Chondrocyte (in vitro differentiated cells): ENCODE measurements around the gene ATAD3B. TPM values are rescaled to one million over a fixed set of nuclear protein-coding genes. Genes with fewer than 3 reads are reported as not detected.

Source experiments
- DNase-seq: peaks from one replicate; pipeline ENCODE4 v3.0.0; 2021; ENCODE audit warnings: mixed read lengths, low spot score
- H3K27ac Mint-ChIP-seq: one replicate; pipeline ENCODE4 v1.8.0; 2021; ENCODE audit warnings: mild to moderate bottlenecking, moderate library complexity, mixed read lengths; ENCODE audit not compliant: unreplicated experiment
- H3K27me3 Mint-ChIP-seq: 2 replicates; pipeline ENCODE4 v1.8.0; 2021; ENCODE audit warnings: low read depth, mixed read lengths
- H3K36me3 Mint-ChIP-seq: 2 replicates; pipeline ENCODE4 v1.8.0; 2021; ENCODE audit warnings: low read depth, mixed read lengths
- H3K4me1 Mint-ChIP-seq: 2 replicates; pipeline ENCODE4 v1.8.0; 2021; ENCODE audit warnings: low read depth, mild to moderate bottlenecking, mixed read lengths
- H3K4me3 Mint-ChIP-seq: one replicate; pipeline ENCODE4 v1.8.0; 2021; ENCODE audit warnings: mild to moderate bottlenecking, moderate library complexity, mixed read lengths; ENCODE audit not compliant: unreplicated experiment
- H3K9me3 Mint-ChIP-seq: 2 replicates; pipeline ENCODE4 v1.8.0; 2021; ENCODE audit warnings: low read depth, mixed read lengths
- CTCF ChIP-seq: fragments of 200-600 bp; sonication (generic); IDR thresholded peaks from 2 replicates; pipeline ENCODE4 v1.5.0; 2021; ENCODE audit warnings: antibody characterized with exemption, mild to moderate bottlenecking, moderate library complexity
- total RNA-seq: library from RNA; stranded (reverse); gene quantifications from 3 replicates; pipeline ENCODE4 v1.2.1, GENCODE V29; 2021

ATAD3B gene
- total RNA-seq, 1 donor from 2014 or later: 24.3 TPM

- Mint-ChIP-seq H3K4me3 (no peak overlapping the region), H3K9me3 (peaks cover 5% of the 10 kb centered on the region), H3K27me3 (no peaks in the 10 kb centered on the region), H3K27ac (no peak overlapping the region), H3K36me3 (peaks cover 11% of the 10 kb centered on the region), H3K4me1 (peaks cover 7% of the 10 kb centered on the region)
- no peak for TF ChIP-seq CTCF
- DNase-seq: no peak
These were observed 63.0 kb downstream of the ATAD3B start for GRCh38 chr1:1534401-1535154.

GRCh38 chr1:1535201-1536018, 63.8 kb downstream of the ATAD3B start:
- no peaks in the 10 kb centered on the region for H3K27me3 Mint-ChIP-seq
- peaks cover 7% of the 10 kb centered on the region for H3K36me3 Mint-ChIP-seq
- H3K9me3 Mint-ChIP-seq: peaks cover 5% of the 10 kb centered on the region
- H3K4me1 Mint-ChIP-seq: peaks cover 7% of the 10 kb centered on the region
- no peak for TF ChIP-seq CTCF
- no peak for DNase-seq
- no peak overlapping the region for H3K4me3 Mint-ChIP-seq
- H3K27ac Mint-ChIP-seq: no peak overlapping the region

- TF ChIP-seq CTCF: no peak
- no peak for DNase-seq
These were observed 64.7 kb downstream of the ATAD3B start for GRCh38 chr1:1536019-1536937.

GRCh38 chr1:1536938-1537546, 65.5 kb downstream of the ATAD3B start:
- H3K4me3 Mint-ChIP-seq: no peak overlapping the region
- H3K27ac Mint-ChIP-seq: no peak overlapping the region
- H3K36me3 Mint-ChIP-seq: peaks cover 7% of the 10 kb centered on the region
- TF ChIP-seq CTCF: no peak
- DNase-seq: no peak
- peaks cover 2% of the 10 kb centered on the region for H3K9me3 Mint-ChIP-seq
- H3K4me1 Mint-ChIP-seq: peaks cover 7% of the 10 kb centered on the region
- H3K27me3 Mint-ChIP-seq: no peaks in the 10 kb centered on the region

More at GRCh38 chr1:1536019-1536937, 64.7 kb downstream of the ATAD3B start:
- no peaks in the 10 kb centered on the region for H3K27me3 Mint-ChIP-seq
- H3K4me1 Mint-ChIP-seq: peaks cover 7% of the 10 kb centered on the region
- H3K36me3 Mint-ChIP-seq: peaks cover 5% of the 10 kb centered on the region
- no peak overlapping the region for H3K4me3 Mint-ChIP-seq
- H3K9me3 Mint-ChIP-seq: peaks cover 5% of the 10 kb centered on the region
- H3K27ac Mint-ChIP-seq: no peak overlapping the region
